GM23248 (cell line): Measurements from ENCODE around the gene GNPDA1. TPM values are rescaled to one million over a fixed set of nuclear protein-coding genes. Genes with fewer than 3 reads are reported as not detected.

ENCODE experiments used
- DNase-seq: peaks from one replicate; pipeline ENCODE4 v3.0.0-alpha.2; 2015
- H2AFZ ChIP-seq: fragments of 200-600 bp; sonication (generic); 2 replicates; pipeline ENCODE4 v1.6.1; 2016; ENCODE audit warnings: antibody characterized with exemption
- H3F3A ChIP-seq: fragments of 200-600 bp; sonication (generic); 2 replicates; pipeline ENCODE4 v1.6.1; 2016; ENCODE audit warnings: mild to moderate bottlenecking, antibody characterized with exemption, mixed run types; ENCODE audit not compliant: insufficient read depth
- H3K27ac ChIP-seq: fragments of 200-600 bp; sonication (generic); 2 replicates; pipeline ENCODE4 v1.5.1; 2016; ENCODE audit warnings: mild to moderate bottlenecking
- H3K27me3 ChIP-seq: fragments of 200-600 bp; sonication (generic); replicated peaks from 2 replicates; pipeline ENCODE4 v1.6.1; 2016; ENCODE audit warnings: mild to moderate bottlenecking; ENCODE audit not compliant: insufficient read depth
- H3K36me3 ChIP-seq: fragments of 200-600 bp; sonication (generic); 2 replicates; pipeline ENCODE4 v1.6.1; 2016; ENCODE audit warnings: low read depth, mild to moderate bottlenecking
- H3K4me1 ChIP-seq: fragments of 200-600 bp; sonication (generic); 2 replicates; pipeline ENCODE4 v1.6.1; 2016; ENCODE audit warnings: mild to moderate bottlenecking; ENCODE audit not compliant: insufficient read depth
- H3K4me2 ChIP-seq: fragments of 200-600 bp; sonication (generic); one replicate; pipeline ENCODE4 v1.6.1; 2016; ENCODE audit warnings: mild to moderate bottlenecking; ENCODE audit not compliant: unreplicated experiment
- H3K4me3 ChIP-seq: fragments of 200-600 bp; sonication (generic); 2 replicates; pipeline ENCODE4 v1.5.1; 2016; ENCODE audit warnings: mild to moderate bottlenecking
- H3K79me2 ChIP-seq: fragments of 200-600 bp; sonication (generic); 2 replicates; pipeline ENCODE4 v1.6.1; 2016; ENCODE audit warnings: mild to moderate bottlenecking; ENCODE audit not compliant: insufficient read depth
- H3K9ac ChIP-seq: fragments of 200-600 bp; sonication (generic); 2 replicates; pipeline ENCODE4 v1.6.1; 2016; ENCODE audit warnings: mild to moderate bottlenecking
- H3K9me2 ChIP-seq: fragments of 200-600 bp; sonication (generic); 2 replicates; pipeline ENCODE4 v1.6.1; 2016; ENCODE audit warnings: mixed run types, mild to moderate bottlenecking, moderate library complexity; ENCODE audit not compliant: insufficient read depth
- H3K9me3 ChIP-seq: fragments of 200-600 bp; sonication (generic); one replicate; pipeline ENCODE4 v1.6.1; 2017; ENCODE audit warnings: low read depth
- H4K20me1 ChIP-seq: fragments of 200-600 bp; sonication (generic); 2 replicates; pipeline ENCODE4 v1.6.0; 2016; ENCODE audit not compliant: insufficient read depth
- EZH2 ChIP-seq: fragments of 200-600 bp; sonication (generic); IDR thresholded peaks from 2 replicates; pipeline ENCODE4 v1.6.1; 2018; ENCODE audit warnings: antibody characterized with exemption, mild to moderate bottlenecking; ENCODE audit not compliant: insufficient read depth, poor library complexity, severe bottlenecking
- EZH2phosphoT487 ChIP-seq: fragments of 200-600 bp; sonication (generic); IDR thresholded peaks from 2 replicates; pipeline ENCODE4 v1.6.1; 2018; ENCODE audit warnings: antibody characterized with exemption, moderate library complexity, mild to moderate bottlenecking, low read depth; ENCODE audit not compliant: insufficient read depth
- WGBS, 2 experiments: methylation state at CpG; one replicate each; pipeline ENCODE4 v1.1.6; 2015 to 2017; ENCODE audit warnings: low lambda C conversion rate in 2 of 2, low coverage in 1 of 2; ENCODE audit errors: missing lambda C conversion rate in 2 of 2; 5-methylcytosine and 5-hydroxymethylcytosine counted together
- in situ Hi-C: fragments of 300-500 bp; cut with MboI; formaldehyde crosslinking; loops from 2 replicates; pipeline ENCODE4 v1.15.0; 2020
- polyA plus RNA-seq: library from polyadenylated mRNA; unstranded; fragments of >200 nt; fragmentation: Nextera tagmentation; extraction: Ambion mirVana; gene quantifications from 2 replicates; pipeline ENCODE4 v1.2.1, GENCODE V29; 2016
- total RNA-seq: library from RNA; depleted of rRNA; stranded (reverse); fragments of >200 nt; shearing (Covaris generic); gene quantifications from 2 replicates; pipeline ENCODE4 v1.2.3, GENCODE V29; 2014

The GNPDA1 gene
- total and polyA plus RNA-seq, 2 experiments from 2014 or later = 27.6 to 28.7 TPM

GRCh38 chr5:142020122-142020659 is 7.4 kb upstream of the GNPDA1 start:
- 62 to 79% methylated on average over 1 of the region's 1 CpG for WGBS, 2 experiments
- DNase-seq = no peak
- Histone ChIP-seq H3K36me3 (no peaks in the 10 kb centered on the region), H3K4me3 (no peak overlapping the region), H3K79me2 (no peaks in the 10 kb centered on the region), H3K4me2 (no peak overlapping the region), H4K20me1 (no peaks in the 10 kb centered on the region), H3K9me2 (no peaks in the 10 kb centered on the region), H2AFZ (no peak overlapping the region), H3F3A (peaks cover 31% of the 10 kb centered on the region), H3K27ac (no peak overlapping the region), H3K9ac (no peak overlapping the region), H3K9me3 (no peaks in the 10 kb centered on the region), H3K27me3 (no peaks in the 10 kb centered on the region), H3K4me1 (peaks cover 19% of the 10 kb centered on the region)
- in situ Hi-C loops = loop anchor here (25.0 kb wide), 1 partner anchor 542 kb away; no protein-coding TSS in a partner anchor
- TF ChIP-seq EZH2phosphoT487 = no peak

- Histone ChIP-seq H3K9me2 (no peaks in the 10 kb centered on the region), H3F3A (peaks cover 35% of the 10 kb centered on the region), H4K20me1 (no peaks in the 10 kb centered on the region), H2AFZ (no peak overlapping the region), H3K36me3 (no peaks in the 10 kb centered on the region), H3K27ac (no peak overlapping the region), H3K9ac (no peak overlapping the region), H3K27me3 (no peaks in the 10 kb centered on the region), H3K79me2 (no peaks in the 10 kb centered on the region), H3K4me2 (no peak overlapping the region), H3K4me1 (peaks cover 34% of the 10 kb centered on the region), H3K9me3 (no peaks in the 10 kb centered on the region), H3K4me3 (no peak overlapping the region)
- TF ChIP-seq EZH2 (no peak), EZH2phosphoT487 (no peak)
- no peak for DNase-seq
- WGBS, 2 experiments = 89 to 95% methylated on average over 5 of the region's 5 CpGs
- in situ Hi-C loops = loop anchor here (5.0 to 25.0 kb wide), 2 partner anchors 109 to 544 kb away; no protein-coding TSS in a partner anchor
Measured at GRCh38 chr5:142017832-142018427, 5.1 kb upstream of the GNPDA1 start.

- Histone ChIP-seq H3K4me1 (peaks cover 39% of the 10 kb centered on the region), H3K4me2 (peak overlapping the region; percentile 33), H3K36me3 (no peaks in the 10 kb centered on the region), H3K9ac (no peak overlapping the region), H3K27me3 (no peaks in the 10 kb centered on the region), H3K4me3 (no peak overlapping the region), H3K9me2 (no peaks in the 10 kb centered on the region), H3K9me3 (no peaks in the 10 kb centered on the region), H3F3A (peaks cover 35% of the 10 kb centered on the region), H3K27ac (peak overlapping the region; percentile 58), H4K20me1 (no peaks in the 10 kb centered on the region), H2AFZ (no peak overlapping the region), H3K79me2 (no peaks in the 10 kb centered on the region)
- TF ChIP-seq EZH2 (no peak), EZH2phosphoT487 (no peak)
- 83% methylated on average over 4 of the region's 4 CpGs for whole genome bisulfite sequencing, 2 experiments
- in situ Hi-C loops = loop anchor here (5.0 to 25.0 kb wide), 2 partner anchors 111 to 546 kb away; no protein-coding TSS in a partner anchor
- no peak for DNase-seq
Measured at GRCh38 chr5:142016556-142016955, 3.7 kb upstream of the GNPDA1 start.

GRCh38 chr5:142015781-142016533 is 3.1 kb upstream of the GNPDA1 start:
- H3K9me3 ChIP-seq = no peaks in the 10 kb centered on the region
- H3K27me3 ChIP-seq = no peaks in the 10 kb centered on the region
- in situ Hi-C loops = loop anchor here (5.0 to 25.0 kb wide), 2 partner anchors 111 to 546 kb away; no protein-coding TSS in a partner anchor
- H3F3A ChIP-seq = peaks cover 35% of the 10 kb centered on the region
- H3K79me2 ChIP-seq = no peaks in the 10 kb centered on the region
- peak overlapping the region; percentile 10; the same call in 1 of the 2 replicates for H2AFZ ChIP-seq
- no peaks in the 10 kb centered on the region for H4K20me1 ChIP-seq
- H3K4me1 ChIP-seq = peaks cover 39% of the 10 kb centered on the region
- H3K9ac ChIP-seq = peak overlapping the region; percentile 39
- peak overlapping the region; percentile 33 for H3K4me2 ChIP-seq
- TF ChIP-seq EZH2 = no peak
- no peak for TF ChIP-seq EZH2phosphoT487
- H3K4me3 ChIP-seq = no peak overlapping the region
- 59 to 69% methylated on average over 6 of the region's 6 CpGs for WGBS, 2 experiments
- no peaks in the 10 kb centered on the region for H3K36me3 ChIP-seq
- H3K27ac ChIP-seq = peak overlapping the region; percentile 58
- peak; percentile 78 for DNase-seq
- H3K9me2 ChIP-seq = no peaks in the 10 kb centered on the region
